ENCODE measurements around the gene CCNB1IP1.

GRCh38 chr14:20372796-20373195, 39.7 kb upstream of the CCNB1IP1 start:
- TF ChIP-seq CTCF (IDR thresholded peaks at IDR 0.05) = no peak
- TF ChIP-seq ZFX (IDR thresholded peaks at IDR 0.05; ENCODE audit: borderline replicate concordance) = no peak

All from 22Rv1 (cell line).